ENCODE results near the gene PFN3.

PFN3 gene

GRCh38 chr5:177399997-177400868, at the start of gene PFN3:
TSS of gene PFN3 (minus strand) at chr5:177400661. CDS start at chr5:177400576, 85 bp downstream.
- DNase-seq: no peak

GRCh38 chr5:177449140-177450061, 48.9 kb upstream of the PFN3 start:
- no peak for DNase-seq

- DNase-seq: no peak
These were observed 47.9 kb upstream of the PFN3 start for GRCh38 chr5:177448244-177448950.

- DNase-seq: peak; percentile 38
These were observed 47.3 kb upstream of the PFN3 start for GRCh38 chr5:177447611-177448243.

GRCh38 chr5:177447066-177447610, 46.7 kb upstream of the PFN3 start:
- DNase-seq: peak; percentile 78

GRCh38 chr5:177446200-177447065, 46.0 kb upstream of the PFN3 start, which contains the start of gene PRR7:
TSS of gene PRR7 (plus strand) at chr5:177446814. CDS start at chr5:177455068, 8,254 bp downstream.
- DNase-seq: peak; percentile 77

- DNase-seq: no peak
These were observed 45.4 kb upstream of the PFN3 start for GRCh38 chr5:177445917-177446199.

- peak; percentile 43 for DNase-seq
These were observed 44.8 kb upstream of the PFN3 start for GRCh38 chr5:177445052-177445916.

- no peak for DNase-seq
These were observed 43.9 kb upstream of the PFN3 start for GRCh38 chr5:177444106-177445051.

GRCh38 chr5:177443144-177443983, 42.9 kb upstream of the PFN3 start:
- DNase-seq: no peak

- no peak for DNase-seq
These were observed 41.8 kb upstream of the PFN3 start for GRCh38 chr5:177442066-177442826.

- DNase-seq: no peak
These were observed 40.7 kb upstream of the PFN3 start for GRCh38 chr5:177440990-177441780.

GRCh38 chr5:177440211-177440989, 39.9 kb upstream of the PFN3 start:
- peak; percentile 31 for DNase-seq

- DNase-seq: no peak
These were observed 39.1 kb upstream of the PFN3 start for GRCh38 chr5:177439518-177440053.

- DNase-seq: no peak
These were observed 38.0 kb upstream of the PFN3 start for GRCh38 chr5:177438468-177438867.

Measured in activated CD4-positive, alpha-beta T cell treated with anti-CD3 and anti-CD28 coated beads, Interleukin-2, Interleukin-6, amounts not matched to agents 100 ng/mL and 50 ng/mL, durations not matched to agents 16 hours and 8 hours (primary cell).